Loucy (cell line): ENCODE results near the gene CFAP251.

Experiments
- H2AFZ ChIP-seq: fragments of 200-600 bp; sonication (generic); 2 replicates; pipeline ENCODE4 v1.6.0; 2016; ENCODE audit warnings: antibody characterized with exemption, mild to moderate bottlenecking, low read length, moderate library complexity
- H3F3A ChIP-seq: fragments of 200-600 bp; 2 replicates; pipeline ENCODE4 v1.6.0; 2016; ENCODE audit warnings: antibody characterized with exemption, low read depth, mild to moderate bottlenecking
- H3K27me3 ChIP-seq: fragments of 200-600 bp; sonication (generic); 2 replicates; pipeline ENCODE4 v1.6.1; 2014; ENCODE audit warnings: low read length, mild to moderate bottlenecking; ENCODE audit not compliant: insufficient read depth, poor library complexity, severe bottlenecking
- H3K36me3 ChIP-seq: fragments of 200-600 bp; sonication (generic); 2 replicates; pipeline ENCODE4 v1.6.1; 2016; ENCODE audit warnings: low read length; ENCODE audit not compliant: insufficient read depth
- H3K4me1 ChIP-seq: fragments of 200-600 bp; sonication (generic); 2 replicates; pipeline ENCODE4 v1.5.1; 2014; ENCODE audit warnings: low read length, mild to moderate bottlenecking; ENCODE audit not compliant: insufficient read depth, poor library complexity, severe bottlenecking
- H3K4me2 ChIP-seq: fragments of 200-600 bp; sonication (generic); 2 replicates; pipeline ENCODE4 v1.6.0; 2014; ENCODE audit warnings: antibody characterized with exemption, low read length, low read depth, mild to moderate bottlenecking; ENCODE audit not compliant: poor library complexity, severe bottlenecking
- H3K4me3 ChIP-seq: fragments of 200-600 bp; sonication (generic); 2 replicates; pipeline ENCODE4 v1.5.1; 2014; ENCODE audit warnings: low read length, mild to moderate bottlenecking, mixed read lengths; ENCODE audit not compliant: poor library complexity, severe bottlenecking
- H3K79me2 ChIP-seq: fragments of 200-600 bp; sonication (generic); 2 replicates; pipeline ENCODE4 v1.6.1; 2014; ENCODE audit warnings: low read length; ENCODE audit not compliant: insufficient read depth
- H3K9ac ChIP-seq: fragments of 200-600 bp; sonication (generic); 2 replicates; pipeline ENCODE4 v1.6.0; 2014; ENCODE audit warnings: mild to moderate bottlenecking, low read depth, low read length, moderate library complexity; ENCODE audit not compliant: poor library complexity, severe bottlenecking
- H3K9me2 ChIP-seq: fragments of 200-600 bp; sonication (generic); replicated peaks from 2 replicates; pipeline ENCODE4 v1.6.1; 2016; ENCODE audit warnings: low read depth, low read length, mixed read lengths
- H3K9me3 ChIP-seq: fragments of 200-600 bp; sonication (generic); 2 replicates; pipeline ENCODE4 v1.6.1; 2014; ENCODE audit warnings: mild to moderate bottlenecking, antibody characterized with exemption, low read length, low read depth; ENCODE audit not compliant: insufficient read depth
- H4K20me1 ChIP-seq: fragments of 200-600 bp; sonication (generic); 2 replicates; pipeline ENCODE4 v1.6.0; 2014; ENCODE audit warnings: antibody characterized with exemption, low read length, mild to moderate bottlenecking; ENCODE audit not compliant: insufficient read depth, poor library complexity, severe bottlenecking
- EZH2phosphoT487 ChIP-seq: fragments of 200-600 bp; IDR thresholded peaks from 2 replicates; pipeline ENCODE4 v1.6.1; 2018; ENCODE audit warnings: antibody characterized with exemption, mild to moderate bottlenecking, moderate library complexity, borderline replicate concordance
- TF ChIP-seq, protein P1 (sequence below): fragments of 200-600 bp; sonication (generic); conservative IDR thresholded peaks from 2 replicates; pipeline ENCODE4 v1.5.1; 2014; ENCODE audit warnings: mild to moderate bottlenecking, antibody characterized with exemption, low read length

The CFAP251 gene

GRCh38 chr12:121980191-121980891 is 61.9 kb downstream of the CFAP251 start:
- H4K20me1 ChIP-seq, result no peaks in the 10 kb centered on the region
- H3K9me2 ChIP-seq, result no peaks in the 10 kb centered on the region
- no peaks in the 10 kb centered on the region for H3K27me3 ChIP-seq
- H3K9ac ChIP-seq, result no peak overlapping the region
- H3K36me3 ChIP-seq, result no peaks in the 10 kb centered on the region
- H3K4me2 ChIP-seq, result no peak overlapping the region
- no peaks in the 10 kb centered on the region for H3F3A ChIP-seq
- TF ChIP-seq, protein P1, sequence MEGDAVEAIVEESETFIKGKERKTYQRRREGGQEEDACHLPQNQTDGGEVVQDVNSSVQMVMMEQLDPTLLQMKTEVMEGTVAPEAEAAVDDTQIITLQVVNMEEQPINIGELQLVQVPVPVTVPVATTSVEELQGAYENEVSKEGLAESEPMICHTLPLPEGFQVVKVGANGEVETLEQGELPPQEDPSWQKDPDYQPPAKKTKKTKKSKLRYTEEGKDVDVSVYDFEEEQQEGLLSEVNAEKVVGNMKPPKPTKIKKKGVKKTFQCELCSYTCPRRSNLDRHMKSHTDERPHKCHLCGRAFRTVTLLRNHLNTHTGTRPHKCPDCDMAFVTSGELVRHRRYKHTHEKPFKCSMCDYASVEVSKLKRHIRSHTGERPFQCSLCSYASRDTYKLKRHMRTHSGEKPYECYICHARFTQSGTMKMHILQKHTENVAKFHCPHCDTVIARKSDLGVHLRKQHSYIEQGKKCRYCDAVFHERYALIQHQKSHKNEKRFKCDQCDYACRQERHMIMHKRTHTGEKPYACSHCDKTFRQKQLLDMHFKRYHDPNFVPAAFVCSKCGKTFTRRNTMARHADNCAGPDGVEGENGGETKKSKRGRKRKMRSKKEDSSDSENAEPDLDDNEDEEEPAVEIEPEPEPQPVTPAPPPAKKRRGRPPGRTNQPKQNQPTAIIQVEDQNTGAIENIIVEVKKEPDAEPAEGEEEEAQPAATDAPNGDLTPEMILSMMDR, result no peak
- no peak for TF ChIP-seq EZH2phosphoT487
- no peaks in the 10 kb centered on the region for H3K79me2 ChIP-seq
- no peak overlapping the region for H3K4me3 ChIP-seq
- no peak overlapping the region; the same call in 1 of the 2 replicates for H2AFZ ChIP-seq
- no peaks in the 10 kb centered on the region for H3K9me3 ChIP-seq
- H3K4me1 ChIP-seq, result peaks cover 6% of the 10 kb centered on the region

GRCh38 chr12:121980892-121981272 is 62.5 kb downstream of the CFAP251 start:
- H2AFZ ChIP-seq, result no peak overlapping the region
- H3F3A ChIP-seq, result no peaks in the 10 kb centered on the region
- H3K36me3 ChIP-seq, result no peaks in the 10 kb centered on the region
- H3K9me3 ChIP-seq, result no peaks in the 10 kb centered on the region
- no peaks in the 10 kb centered on the region for H3K27me3 ChIP-seq
- no peak overlapping the region for H3K9ac ChIP-seq
- no peak overlapping the region for H3K4me2 ChIP-seq
- H3K79me2 ChIP-seq, result no peaks in the 10 kb centered on the region
- no peaks in the 10 kb centered on the region for H3K9me2 ChIP-seq
- no peaks in the 10 kb centered on the region for H4K20me1 ChIP-seq
- H3K4me3 ChIP-seq, result no peak overlapping the region
- TF ChIP-seq EZH2phosphoT487, result no peak
- TF ChIP-seq, protein P1, result no peak
- peaks cover 6% of the 10 kb centered on the region for H3K4me1 ChIP-seq

DNA sequence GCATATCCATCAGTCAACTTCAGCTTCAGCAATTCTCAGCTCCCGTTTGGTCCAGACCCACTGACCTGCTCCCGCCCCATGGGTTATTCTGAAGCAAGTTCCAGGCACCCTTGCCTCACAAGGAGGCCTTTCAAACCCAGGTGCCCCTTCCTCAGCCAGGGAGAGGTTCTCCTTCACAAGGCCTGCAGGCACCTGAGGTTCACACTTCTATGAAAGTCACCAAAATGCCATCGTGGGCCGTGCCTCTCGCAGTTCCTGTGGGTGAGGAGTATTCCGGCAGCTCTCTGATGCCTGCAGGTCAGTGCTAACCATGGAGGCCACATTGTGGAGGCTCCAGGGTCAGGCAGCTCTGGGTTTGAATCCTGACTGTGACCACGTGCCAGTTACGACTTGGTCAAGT is 63.1 kb downstream of the CFAP251 start:
- H3K9ac ChIP-seq, result no peak overlapping the region

More for the DNA sequence above, 63.1 kb downstream of the CFAP251 start:
- Histone ChIP-seq H3K4me2 (no peak overlapping the region), H4K20me1 (no peaks in the 10 kb centered on the region), H3K9me2 (no peaks in the 10 kb centered on the region), H3K4me3 (no peak overlapping the region), H3K36me3 (no peaks in the 10 kb centered on the region), H3K9me3 (no peaks in the 10 kb centered on the region), H2AFZ (no peak overlapping the region), H3K27me3 (no peaks in the 10 kb centered on the region), H3K4me1 (peaks cover 6% of the 10 kb centered on the region), H3F3A (no peaks in the 10 kb centered on the region), H3K79me2 (no peaks in the 10 kb centered on the region)
- no peak for TF ChIP-seq EZH2phosphoT487
- TF ChIP-seq, protein P1, result no peak
